ENCODE measurements around the gene LRCOL1. TPM values are rescaled to one million over a fixed set of nuclear protein-coding genes. Genes with fewer than 3 reads are reported as not detected.

The LRCOL1 gene
- polyA plus RNA-seq, 3 donors: not detected

GRCh38 chr12:132559652-132560363, 50.6 kb downstream of the LRCOL1 start:
- Histone ChIP-seq H3K9ac (ENCODE audit: insufficient read depth, low read length, poor library complexity, severe bottlenecking) (no peak overlapping the region), H3K79me2 (ENCODE audit: insufficient read depth, low read length) (no peaks in the 10 kb centered on the region), H3K9me3 (replicated peaks in 1 of 2; ENCODE audit: control insufficient read depth in 1 of 2, insufficient read depth in 1 of 2, low read length in 2 of 2) (peaks cover 0 to 5% of the 10 kb centered on the region in 2 donors), H3K27ac (ENCODE audit: low read depth in 1 of 2, low read length in 2 of 2) (no peak overlapping the region), H3K4me3 (replicated peaks in 1 of 3; ENCODE audit: low read depth in 2 of 3, low read length in 3 of 3) (peak overlapping the region; percentile 8 to 69 (median 16)), H3K36me3 (replicated peaks in 1 of 2; ENCODE audit: control insufficient read depth in 1 of 2, insufficient read depth in 2 of 2, low read length in 2 of 2) (no peaks in the 10 kb centered on the region), H2AFZ (ENCODE audit: insufficient read depth, low read depth, low read length, poor library complexity, severe bottlenecking) (no peak overlapping the region), H3K4me1 (ENCODE audit: control insufficient read depth in 1 of 2, insufficient read depth in 2 of 2, low read length in 2 of 2) (peaks cover 22 to 26% of the 10 kb centered on the region in 2 donors), H4K20me1 (ENCODE audit: insufficient read depth, low read length) (peaks cover 77% of the 10 kb centered on the region), H3K4me2 (replicated peaks; ENCODE audit: extremely low read depth, low read length, poor library complexity, severe bottlenecking) (peak overlapping the region; percentile 67), H3K27me3 (ENCODE audit: control insufficient read depth in 2 of 2, insufficient read depth in 2 of 2, low read length in 2 of 2) (peaks cover 7 to 30% of the 10 kb centered on the region in 2 donors)
- Mint-ChIP-seq H3K9me3 (peaks cover 0 to 12% (median 2%) of the 10 kb centered on the region in 7 donors), H3K27ac (no peak overlapping the region), H3K4me1 (peaks cover 24% of the 10 kb centered on the region), H3K27me3 (ENCODE audit: low read depth in 3 of 3) (peaks cover 24 to 40% (median 34%) of the 10 kb centered on the region in 3 donors), H3K4me3 (peak overlapping the region; percentile 65 to 86), H3K36me3 (peaks cover 11 to 16% of the 10 kb centered on the region in 2 donors)
- TF ChIP-seq, protein P1, sequence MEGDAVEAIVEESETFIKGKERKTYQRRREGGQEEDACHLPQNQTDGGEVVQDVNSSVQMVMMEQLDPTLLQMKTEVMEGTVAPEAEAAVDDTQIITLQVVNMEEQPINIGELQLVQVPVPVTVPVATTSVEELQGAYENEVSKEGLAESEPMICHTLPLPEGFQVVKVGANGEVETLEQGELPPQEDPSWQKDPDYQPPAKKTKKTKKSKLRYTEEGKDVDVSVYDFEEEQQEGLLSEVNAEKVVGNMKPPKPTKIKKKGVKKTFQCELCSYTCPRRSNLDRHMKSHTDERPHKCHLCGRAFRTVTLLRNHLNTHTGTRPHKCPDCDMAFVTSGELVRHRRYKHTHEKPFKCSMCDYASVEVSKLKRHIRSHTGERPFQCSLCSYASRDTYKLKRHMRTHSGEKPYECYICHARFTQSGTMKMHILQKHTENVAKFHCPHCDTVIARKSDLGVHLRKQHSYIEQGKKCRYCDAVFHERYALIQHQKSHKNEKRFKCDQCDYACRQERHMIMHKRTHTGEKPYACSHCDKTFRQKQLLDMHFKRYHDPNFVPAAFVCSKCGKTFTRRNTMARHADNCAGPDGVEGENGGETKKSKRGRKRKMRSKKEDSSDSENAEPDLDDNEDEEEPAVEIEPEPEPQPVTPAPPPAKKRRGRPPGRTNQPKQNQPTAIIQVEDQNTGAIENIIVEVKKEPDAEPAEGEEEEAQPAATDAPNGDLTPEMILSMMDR (IDR thresholded peaks at IDR 0.05): no peak
- no peak for DNase-seq
- intact Hi-C loops (cut with micrococcal nuclease): no loop called here
- WGBS (ENCODE audit: insufficient coverage): under 1% methylated on average over 98 of the region's 98 CpGs

DNA sequence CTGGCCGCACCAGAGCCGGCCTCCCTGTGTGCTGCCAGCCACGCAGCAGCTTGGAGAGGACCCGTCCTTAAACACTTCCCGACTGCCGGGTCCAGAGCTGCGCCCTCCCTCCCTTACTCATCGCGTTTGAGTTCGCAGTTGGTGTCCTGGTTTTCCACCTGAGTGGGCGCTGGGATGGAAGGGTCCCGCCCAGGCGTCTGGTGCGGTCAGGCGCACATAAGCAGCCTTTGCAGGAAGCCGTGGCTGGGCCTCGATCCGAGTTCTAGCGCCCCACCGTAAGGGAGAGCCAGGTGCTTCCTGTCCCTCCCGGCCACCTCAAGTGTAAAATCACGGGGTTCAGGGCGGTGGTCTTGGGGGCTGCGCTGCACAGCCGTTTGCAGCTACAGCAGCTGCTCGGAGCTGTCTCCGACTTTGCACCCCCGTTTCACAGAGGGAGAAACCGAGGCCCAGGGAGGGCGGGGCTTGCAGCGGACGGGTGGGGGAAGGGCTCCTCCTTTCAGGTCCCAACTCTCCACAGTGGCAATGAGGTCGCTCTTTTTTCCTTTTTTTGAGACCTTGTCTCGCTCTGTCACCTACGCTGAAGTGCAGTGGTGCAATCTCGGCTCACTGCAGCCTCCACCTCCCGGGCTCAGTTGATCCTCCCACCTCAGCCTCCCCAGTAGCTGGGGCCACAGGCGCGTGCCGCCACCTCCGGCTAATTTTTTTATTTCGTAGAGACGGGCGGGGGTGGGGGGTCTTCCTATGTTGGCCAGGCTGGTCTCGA, 51.3 kb downstream of the LRCOL1 start:
- Mint-ChIP-seq H3K4me3 (peak overlapping the region; percentile 65 to 86), H3K4me1 (peaks cover 24% of the 10 kb centered on the region), H3K27me3 (ENCODE audit: low read depth in 3 of 3) (peaks cover 24 to 40% (median 34%) of the 10 kb centered on the region in 3 donors), H3K36me3 (peaks cover 13 to 21% of the 10 kb centered on the region in 2 donors), H3K9me3 (peaks cover 0 to 12% (median 3%) of the 10 kb centered on the region in 7 donors), H3K27ac (no peak overlapping the region)
- Histone ChIP-seq H2AFZ (ENCODE audit: insufficient read depth, low read depth, low read length, poor library complexity, severe bottlenecking) (no peak overlapping the region), H3K79me2 (ENCODE audit: insufficient read depth, low read length) (no peaks in the 10 kb centered on the region), H3K27ac (ENCODE audit: low read depth in 1 of 2, low read length in 2 of 2) (no peak overlapping the region), H3K4me3 (replicated peaks in 1 of 3; ENCODE audit: low read depth in 2 of 3, low read length in 3 of 3) (peak overlapping the region in 2 of 3 experiments; percentile 8 to 69), H3K9me3 (replicated peaks in 1 of 2; ENCODE audit: control insufficient read depth in 1 of 2, insufficient read depth in 1 of 2, low read length in 2 of 2) (peaks cover 0 to 5% of the 10 kb centered on the region in 2 donors), H3K27me3 (ENCODE audit: control insufficient read depth in 2 of 2, insufficient read depth in 2 of 2, low read length in 2 of 2) (peaks cover 7 to 30% of the 10 kb centered on the region in 2 donors), H3K4me1 (ENCODE audit: control insufficient read depth in 1 of 2, insufficient read depth in 2 of 2, low read length in 2 of 2) (peaks cover 22 to 26% of the 10 kb centered on the region in 2 donors), H3K36me3 (replicated peaks in 1 of 2; ENCODE audit: control insufficient read depth in 1 of 2, insufficient read depth in 2 of 2, low read length in 2 of 2) (no peaks in the 10 kb centered on the region), H3K9ac (ENCODE audit: insufficient read depth, low read length, poor library complexity, severe bottlenecking) (no peak overlapping the region), H4K20me1 (ENCODE audit: insufficient read depth, low read length) (peaks cover 76% of the 10 kb centered on the region), H3K4me2 (replicated peaks; ENCODE audit: extremely low read depth, low read length, poor library complexity, severe bottlenecking) (peak overlapping the region; percentile 67)
- DNase-seq: no peak
- TF ChIP-seq, protein P1 (IDR thresholded peaks at IDR 0.05): no peak
- intact Hi-C loops (cut with micrococcal nuclease): no loop called here
- WGBS (ENCODE audit: insufficient coverage): 12% methylated on average over 38 of the region's 45 CpGs
